HCT116 (cell line): ENCODE data around the gene ASGR1. TPM values are rescaled to one million over a fixed set of nuclear protein-coding genes. Genes with fewer than 3 reads are reported as not detected.

ENCODE experiments used
- ATAC-seq: fragments of 200-7000 bp; cut with Tn5 transposase; 2 replicates; pipeline ENCODE4 v1.9.1; 2020; ENCODE audit warnings: mild to moderate bottlenecking, moderate library complexity
- BruUV-seq: library from RNA; stranded (reverse); fragments of 400-500 nt; replicated peaks from 2 replicates; lab custom pipeline; 2021; lab: Mats Ljungman, UMichigan
- CTCF ChIA-PET: fragments of 300-600 bp; sonication (Branson Sonifier 250); formaldehyde crosslinking; loops from one replicate; lab custom pipeline; 2021; ENCODE audit warnings: antibody characterized with exemption; lab: Charles Lee
- POLR2A ChIA-PET: fragments of 300-600, 350-600 bp; sonication (Branson Sonifier 250); formaldehyde crosslinking; loops from one replicate; lab custom pipeline; 2021; ENCODE audit warnings: antibody characterized with exemption; lab: Charles Lee
- RAD21 ChIA-PET, 2 experiments: fragments of 300-600 bp; sonication (Branson Sonifier 250); formaldehyde crosslinking; loops; one replicate each; lab custom pipeline; 2023; ENCODE audit warnings: low total read pairs in 2 of 2; ENCODE audit not compliant: uncharacterized antibody in 2 of 2, unreplicated experiment in 2 of 2, low non-redundant PET in 1 of 2; lab: Charles Lee
- DNase-seq: peaks from one replicate; pipeline ENCODE4 v3.0.0-alpha.2; 2010; ENCODE audit warnings: low read depth, low spot score
- H2AFZ ChIP-seq: fragments of 200-600 bp; shearing (Covaris generic), sonication (generic); 2 replicates; pipeline ENCODE4 v1.6.1; 2017; ENCODE audit warnings: low read depth, mixed run types, mixed read lengths, antibody characterized with exemption, low read length; ENCODE audit not compliant: poor library complexity, severe bottlenecking
- H3K27ac ChIP-seq: 2 replicates; pipeline ENCODE4 v1.5.1; 2012; ENCODE audit warnings: low read depth, low read length
- H3K27me3 ChIP-seq: fragments of 200-600 bp; sonication (generic); 2 replicates; pipeline ENCODE4 v1.6.1; 2016; ENCODE audit warnings: mixed run types, low read length, mixed read lengths; ENCODE audit not compliant: insufficient read depth
- H3K36me3 ChIP-seq, 2 experiments: fragments of 200-500 bp in 1 of 2; fragments of 200-600 bp in 1 of 2; sonication (Bioruptor generic) in 1 of 2; sonication (generic) in 1 of 2; 2 replicates each; pipeline versions ENCODE4 v1.5.1 to v1.6.1; 2014 to 2016; ENCODE audit warnings: low read length in 2 of 2, inconsistent platforms in 1 of 2, mixed read lengths in 1 of 2, mixed run types in 1 of 2; ENCODE audit not compliant: insufficient read depth in 2 of 2, control insufficient read depth in 1 of 2
- H3K4me1 ChIP-seq, 2 experiments: fragments of 200-600 bp in 1 of 2; sonication (generic) in 1 of 2; 2 replicates each; pipeline versions ENCODE4 v1.5.1 to v1.6.1; 2012 to 2017; ENCODE audit warnings: low read length in 2 of 2, inconsistent platforms in 1 of 2, mild to moderate bottlenecking in 1 of 2, mixed read lengths in 1 of 2, mixed run types in 1 of 2, moderate library complexity in 1 of 2; ENCODE audit not compliant: insufficient read depth in 2 of 2, control insufficient read depth in 1 of 2
- H3K4me2 ChIP-seq: fragments of 200-600 bp; sonication (generic); 2 replicates; pipeline ENCODE4 v1.6.1; 2017; ENCODE audit warnings: mixed run types, low read length, mixed read lengths
- H3K4me3 ChIP-seq, 2 experiments: fragments of 200-600 bp in 1 of 2; sonication (generic) in 1 of 2; replicated peaks in 1 of 2; 2 replicates each; pipeline ENCODE4 v1.5.1; 2011 to 2016; ENCODE audit warnings: low read length in 2 of 2, control low read depth in 1 of 2, low read depth in 1 of 2, mild to moderate bottlenecking in 1 of 2, mixed read lengths in 1 of 2, mixed run types in 1 of 2
- H3K79me2 ChIP-seq: fragments of 200-600 bp; sonication (generic); 2 replicates; pipeline ENCODE4 v1.6.1; 2017; ENCODE audit warnings: mild to moderate bottlenecking, mixed run types, low read length, moderate library complexity, mixed read lengths; ENCODE audit not compliant: insufficient read depth
- H3K9ac ChIP-seq: fragments of 200-600 bp; sonication (generic); 2 replicates; pipeline ENCODE4 v1.6.1; 2016; ENCODE audit warnings: low read length, mixed read lengths
- H3K9me2 ChIP-seq: fragments of 200-600 bp; sonication (generic), shearing (Covaris generic); 2 replicates; pipeline ENCODE4 v1.6.1; 2017; ENCODE audit warnings: mixed run types, mild to moderate bottlenecking, moderate library complexity; ENCODE audit not compliant: insufficient read depth
- H3K9me3 ChIP-seq, 2 experiments: fragments of 200-500 bp in 1 of 2; fragments of 200-600 bp in 1 of 2; sonication (Bioruptor generic) in 1 of 2; sonication (generic) in 1 of 2; 2 replicates each; pipeline ENCODE4 v1.6.1; 2014 to 2017; ENCODE audit warnings: low read length in 2 of 2, mixed read lengths in 2 of 2, inconsistent platforms in 1 of 2, low read depth in 1 of 2, mild to moderate bottlenecking in 1 of 2, mixed run types in 1 of 2, moderate library complexity in 1 of 2; ENCODE audit not compliant: control insufficient read depth in 1 of 2, insufficient read depth in 1 of 2
- H4K20me1 ChIP-seq: fragments of 200-600 bp; sonication (generic), shearing (Covaris generic); 2 replicates; pipeline ENCODE4 v1.6.1; 2017; ENCODE audit warnings: mixed run types, mild to moderate bottlenecking, moderate library complexity; ENCODE audit not compliant: insufficient read depth
- CBX3 ChIP-seq: IDR thresholded peaks from 2 replicates; pipeline ENCODE4 v1.6.1; 2012; ENCODE audit warnings: low read depth
- EZH2 ChIP-seq: fragments of 200-600 bp; sonication (generic); IDR thresholded peaks from 2 replicates; pipeline ENCODE4 v1.6.1; 2017; ENCODE audit warnings: antibody characterized with exemption, mixed run types
- POLR2AphosphoS5 ChIP-seq: IDR thresholded peaks from 2 replicates; pipeline ENCODE4 v1.6.1; 2011; ENCODE audit warnings: mild to moderate bottlenecking, low read depth, low read length, moderate library complexity
- ZNF274 ChIP-seq: fragments of 200-500 bp; sonication (Bioruptor generic); IDR thresholded peaks from 2 replicates; pipeline ENCODE4 v1.6.1; 2014; ENCODE audit warnings: mild to moderate bottlenecking, low read depth, low read length, inconsistent platforms
- intact Hi-C: fragments of 100-400 bp; cut with micrococcal nuclease; formaldehyde crosslinking; loops from 2 replicates; pipeline ENCODE4 v1.10.0; 2022
- total RNA-seq: library from RNA; stranded (reverse); gene quantifications from one replicate; pipeline ENCODE4 v1.2.1, GENCODE V29; 2021; ENCODE audit not compliant: unreplicated experiment
- TF ChIP-seq, protein P1 (sequence below): IDR thresholded peaks from 2 replicates; pipeline ENCODE4 v1.6.1; 2012; ENCODE audit warnings: low read depth
- TF ChIP-seq, protein P2 (sequence below): IDR thresholded peaks from 2 replicates; pipeline ENCODE4 v1.6.1; 2011; ENCODE audit warnings: mild to moderate bottlenecking, low read length, moderate library complexity; ENCODE audit not compliant: insufficient replicate concordance; ENCODE audit errors: extremely low read depth

ASGR1 gene
- total RNA-seq, 1 experiment from 2014 or later: 1.2 TPM

DNA sequence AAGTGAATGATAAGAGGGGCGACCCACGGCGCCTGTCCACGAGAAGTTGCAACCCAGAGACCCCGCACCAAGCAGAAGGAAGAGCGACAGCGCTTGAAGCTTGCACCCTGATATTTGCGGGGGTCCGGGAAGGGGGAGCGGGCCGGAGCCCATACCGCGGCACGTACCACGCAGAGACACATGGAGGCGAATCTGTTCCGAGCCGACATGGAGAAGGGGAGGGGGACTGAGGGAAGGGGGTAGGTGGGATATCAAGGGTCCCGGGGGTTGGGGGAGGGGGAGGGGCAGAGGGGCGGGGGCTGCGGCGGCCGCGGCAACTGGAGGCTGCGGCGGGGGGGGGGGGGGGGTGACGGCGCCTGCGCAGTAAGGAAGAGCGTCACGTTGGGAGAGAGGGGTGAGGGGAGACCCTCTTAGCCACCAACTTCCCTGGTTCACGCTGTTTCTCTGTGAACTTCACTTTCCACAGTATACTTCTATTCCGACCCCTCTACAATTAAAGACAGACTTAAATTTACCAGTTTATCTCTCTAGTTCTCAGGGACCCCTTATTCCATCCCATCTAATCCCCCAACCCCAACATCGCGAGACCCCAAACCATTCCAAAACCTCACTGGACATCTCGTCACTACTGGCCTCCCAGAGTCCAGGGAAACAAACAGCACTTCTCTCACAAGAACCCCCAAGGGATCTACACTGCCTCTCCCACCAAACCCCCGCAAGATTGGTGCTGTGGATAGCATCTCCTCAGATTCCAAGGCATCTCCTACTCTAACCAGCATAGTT, 32.5 kb upstream of the ASGR1 start (continued):
- TF ChIP-seq POLR2AphosphoS5: no peak
- TF ChIP-seq, protein P1, sequence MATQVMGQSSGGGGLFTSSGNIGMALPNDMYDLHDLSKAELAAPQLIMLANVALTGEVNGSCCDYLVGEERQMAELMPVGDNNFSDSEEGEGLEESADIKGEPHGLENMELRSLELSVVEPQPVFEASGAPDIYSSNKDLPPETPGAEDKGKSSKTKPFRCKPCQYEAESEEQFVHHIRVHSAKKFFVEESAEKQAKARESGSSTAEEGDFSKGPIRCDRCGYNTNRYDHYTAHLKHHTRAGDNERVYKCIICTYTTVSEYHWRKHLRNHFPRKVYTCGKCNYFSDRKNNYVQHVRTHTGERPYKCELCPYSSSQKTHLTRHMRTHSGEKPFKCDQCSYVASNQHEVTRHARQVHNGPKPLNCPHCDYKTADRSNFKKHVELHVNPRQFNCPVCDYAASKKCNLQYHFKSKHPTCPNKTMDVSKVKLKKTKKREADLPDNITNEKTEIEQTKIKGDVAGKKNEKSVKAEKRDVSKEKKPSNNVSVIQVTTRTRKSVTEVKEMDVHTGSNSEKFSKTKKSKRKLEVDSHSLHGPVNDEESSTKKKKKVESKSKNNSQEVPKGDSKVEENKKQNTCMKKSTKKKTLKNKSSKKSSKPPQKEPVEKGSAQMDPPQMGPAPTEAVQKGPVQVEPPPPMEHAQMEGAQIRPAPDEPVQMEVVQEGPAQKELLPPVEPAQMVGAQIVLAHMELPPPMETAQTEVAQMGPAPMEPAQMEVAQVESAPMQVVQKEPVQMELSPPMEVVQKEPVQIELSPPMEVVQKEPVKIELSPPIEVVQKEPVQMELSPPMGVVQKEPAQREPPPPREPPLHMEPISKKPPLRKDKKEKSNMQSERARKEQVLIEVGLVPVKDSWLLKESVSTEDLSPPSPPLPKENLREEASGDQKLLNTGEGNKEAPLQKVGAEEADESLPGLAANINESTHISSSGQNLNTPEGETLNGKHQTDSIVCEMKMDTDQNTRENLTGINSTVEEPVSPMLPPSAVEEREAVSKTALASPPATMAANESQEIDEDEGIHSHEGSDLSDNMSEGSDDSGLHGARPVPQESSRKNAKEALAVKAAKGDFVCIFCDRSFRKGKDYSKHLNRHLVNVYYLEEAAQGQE: no peak

DNA sequence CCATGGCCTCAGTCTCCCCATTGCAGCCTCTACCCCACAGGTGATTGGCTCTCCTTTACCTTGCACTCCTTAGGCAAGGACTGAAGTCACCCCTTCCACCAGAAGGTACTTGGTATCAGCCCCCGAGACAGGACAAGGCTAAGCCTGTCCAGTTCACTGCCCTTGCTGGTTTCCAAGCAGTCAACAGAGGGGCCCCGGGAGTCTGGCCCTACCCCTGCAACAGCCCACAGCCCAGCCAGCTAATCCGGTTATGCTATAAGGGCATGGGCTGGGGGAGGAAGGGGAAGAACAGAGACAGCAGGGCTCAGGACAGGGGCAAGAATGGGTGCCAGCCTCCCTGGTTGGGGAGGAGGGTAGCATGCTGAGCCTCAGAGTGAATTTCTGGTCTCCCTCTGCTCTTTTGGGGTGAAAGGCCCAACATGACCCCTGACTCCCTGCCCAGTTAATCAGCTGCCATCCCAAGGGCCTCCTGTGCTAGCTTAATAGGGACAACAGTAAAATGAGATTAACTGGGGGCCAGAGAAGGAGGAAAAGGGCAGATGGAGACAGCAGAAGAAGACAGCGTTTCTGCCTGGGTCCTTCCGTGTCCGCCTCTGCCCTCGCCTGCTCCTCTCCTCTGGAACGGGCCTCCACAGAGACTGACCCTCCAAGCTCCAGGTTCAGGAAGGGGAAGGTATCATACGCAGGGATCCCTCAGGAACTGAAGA, 29.7 kb upstream of the ASGR1 start:
- no peak overlapping the region for H3K9ac ChIP-seq
- peaks cover 3 to 17% of the 10 kb centered on the region in 2 experiments; a peak in 3 of 4 replicates for H3K4me1 ChIP-seq
- no peak for TF ChIP-seq CBX3
- TF ChIP-seq, protein P2, sequence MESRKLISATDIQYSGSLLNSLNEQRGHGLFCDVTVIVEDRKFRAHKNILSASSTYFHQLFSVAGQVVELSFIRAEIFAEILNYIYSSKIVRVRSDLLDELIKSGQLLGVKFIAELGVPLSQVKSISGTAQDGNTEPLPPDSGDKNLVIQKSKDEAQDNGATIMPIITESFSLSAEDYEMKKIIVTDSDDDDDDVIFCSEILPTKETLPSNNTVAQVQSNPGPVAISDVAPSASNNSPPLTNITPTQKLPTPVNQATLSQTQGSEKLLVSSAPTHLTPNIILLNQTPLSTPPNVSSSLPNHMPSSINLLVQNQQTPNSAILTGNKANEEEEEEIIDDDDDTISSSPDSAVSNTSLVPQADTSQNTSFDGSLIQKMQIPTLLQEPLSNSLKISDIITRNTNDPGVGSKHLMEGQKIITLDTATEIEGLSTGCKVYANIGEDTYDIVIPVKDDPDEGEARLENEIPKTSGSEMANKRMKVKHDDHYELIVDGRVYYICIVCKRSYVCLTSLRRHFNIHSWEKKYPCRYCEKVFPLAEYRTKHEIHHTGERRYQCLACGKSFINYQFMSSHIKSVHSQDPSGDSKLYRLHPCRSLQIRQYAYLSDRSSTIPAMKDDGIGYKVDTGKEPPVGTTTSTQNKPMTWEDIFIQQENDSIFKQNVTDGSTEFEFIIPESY: no peak
- TF ChIP-seq ZNF274: no peak
- TF ChIP-seq EZH2: no peak
- no peaks in the 10 kb centered on the region for H3K79me2 ChIP-seq
- H4K20me1 ChIP-seq: no peaks in the 10 kb centered on the region
- ATAC-seq: no peak
- H3K4me3 ChIP-seq: no peak overlapping the region
- no peaks in the 10 kb centered on the region for H3K36me3 ChIP-seq
- no peak for DNase-seq
- ChIA-PET CTCF (no interaction called here), POLR2A (no interaction called here), RAD21 (no interaction called here)
- BruUV-seq: no TSS peak
- no peak overlapping the region for H3K4me2 ChIP-seq
- H3K9me2 ChIP-seq: no peaks in the 10 kb centered on the region
- H3K9me3 ChIP-seq: no peaks in the 10 kb centered on the region
- no peaks in the 10 kb centered on the region for H3K27me3 ChIP-seq
- H2AFZ ChIP-seq: no peak overlapping the region
- intact Hi-C loops: no loop called here
- no peak overlapping the region for H3K27ac ChIP-seq
